ENCODE results near the gene ZNF99. TPM values are rescaled to one million over a fixed set of nuclear protein-coding genes. Genes with fewer than 3 reads are reported as not detected.

The ZNF99 gene
- 0.11 TPM for total RNA-seq
- long read RNA-seq: 0 reads

- Histone ChIP-seq H3K36me3 (no peaks in the 10 kb centered on the region), H3K27ac (replicated peaks) (no peak within 1 kb of the TSS), H3K4me3 (peak within 1 kb of the TSS; percentile 68), H3K4me1 (no peaks in the 10 kb centered on the region), H3K27me3 (ENCODE audit: low read depth) (peaks cover 18% of the 10 kb centered on the region), H3K9me3 (replicated peaks) (no peaks in the 10 kb centered on the region)
- no peak for TF ChIP-seq CTCF (IDR thresholded peaks at IDR 0.05; ENCODE audit: borderline replicate concordance)
- DNase-seq: peak; percentile 74
- intact Hi-C loops (cut with micrococcal nuclease): no loop called here
These were observed at the start of gene ZNF99 for GRCh38 chr19:22783651-22784410. ZNF99 (minus strand) TSS chr19:22784151; CDS start chr19:22784016, 135 bp downstream.

GRCh38 chr19:22832031-22832762 is 48.2 kb upstream of the ZNF99 start, which contains the start of gene ZNF723:
ZNF723 (plus strand) TSS chr19:22832291; CDS start chr19:22832380, 89 bp downstream.
- no peak for TF ChIP-seq CTCF (IDR thresholded peaks at IDR 0.05; ENCODE audit: borderline replicate concordance)
- H3K4me1 ChIP-seq: no peaks in the 10 kb centered on the region
- intact Hi-C loops (cut with micrococcal nuclease): no loop called here
- H3K9me3 ChIP-seq (replicated peaks): peaks cover 80% of the 10 kb centered on the region
- H3K27me3 ChIP-seq (ENCODE audit: low read depth): peaks cover 5% of the 10 kb centered on the region
- H3K4me3 ChIP-seq: no peak within 1 kb of the TSS
- H3K27ac ChIP-seq (replicated peaks): no peak within 1 kb of the TSS
- H3K36me3 ChIP-seq: no peaks in the 10 kb centered on the region
- DNase-seq: no peak

GRCh38 chr19:22831211-22831610 is 47.3 kb upstream of the ZNF99 start:
- no peaks in the 10 kb centered on the region for H3K36me3 ChIP-seq
- H3K9me3 ChIP-seq (replicated peaks): peaks cover 72% of the 10 kb centered on the region
- H3K27me3 ChIP-seq (ENCODE audit: low read depth): peaks cover 5% of the 10 kb centered on the region
- H3K4me1 ChIP-seq: no peaks in the 10 kb centered on the region
- intact Hi-C loops (cut with micrococcal nuclease): no loop called here
- no peak overlapping the region for H3K27ac ChIP-seq (replicated peaks)
- H3K4me3 ChIP-seq: no peak overlapping the region
- no peak for TF ChIP-seq CTCF (IDR thresholded peaks at IDR 0.05; ENCODE audit: borderline replicate concordance)
- no peak for DNase-seq

GRCh38 chr19:22814124-22814523 is 30.2 kb upstream of the ZNF99 start:
- H3K4me3 ChIP-seq: no peak overlapping the region
- H3K4me1 ChIP-seq: no peaks in the 10 kb centered on the region
- DNase-seq: no peak
- no peaks in the 10 kb centered on the region for H3K36me3 ChIP-seq
- TF ChIP-seq CTCF (IDR thresholded peaks at IDR 0.05; ENCODE audit: borderline replicate concordance): no peak
- peaks cover 12% of the 10 kb centered on the region for H3K27me3 ChIP-seq (ENCODE audit: low read depth)
- H3K27ac ChIP-seq (replicated peaks): no peak overlapping the region
- intact Hi-C loops (cut with micrococcal nuclease): no loop called here
- peaks cover 15% of the 10 kb centered on the region for H3K9me3 ChIP-seq (replicated peaks)

GRCh38 chr19:22807061-22807835 is 23.3 kb upstream of the ZNF99 start:
- TF ChIP-seq CTCF (IDR thresholded peaks at IDR 0.05; ENCODE audit: borderline replicate concordance): no peak
- peaks cover 19% of the 10 kb centered on the region for H3K9me3 ChIP-seq (replicated peaks)
- H3K27ac ChIP-seq (replicated peaks): no peak overlapping the region
- DNase-seq: no peak
- H3K4me1 ChIP-seq: no peaks in the 10 kb centered on the region
- no peaks in the 10 kb centered on the region for H3K36me3 ChIP-seq
- peaks cover 56% of the 10 kb centered on the region for H3K27me3 ChIP-seq (ENCODE audit: low read depth)
- intact Hi-C loops (cut with micrococcal nuclease): no loop called here
- H3K4me3 ChIP-seq: peak overlapping the region; percentile 33
